Tibial artery (tissue), 4 donors: ENCODE data around the gene PDHB.

Experiments
- DNase-seq, 2 donors: peaks; one replicate each; pipeline ENCODE4 v3.0.0-alpha.2; 2019
- H3K27ac ChIP-seq, 2 donors: fragments of 200-600 bp; sonication (generic) in 1 of 2; 1 replicate in 1 of 2; 2 replicates in 1 of 2; pipeline ENCODE4 v1.5.1; 2018 to 2019; ENCODE audit warnings: mild to moderate bottlenecking in 1 of 2
- H3K27me3 ChIP-seq, 2 donors: fragments of 200-600 bp; sonication (generic) in 1 of 2; one replicate each; pipeline versions ENCODE4 v1.5.1 to v1.6.0; 2016 to 2019
- H3K36me3 ChIP-seq, 3 donors: fragments of 200-600 bp; sonication (generic) in 2 of 3; one replicate each; pipeline ENCODE4 v1.5.1; 2016 to 2019; ENCODE audit warnings: mild to moderate bottlenecking in 2 of 3
- H3K4me1 ChIP-seq, 4 donors: fragments of 200-600 bp; sonication (generic) in 2 of 4; 1 replicate in 3 of 4; 2 replicates in 1 of 4; pipeline ENCODE4 v1.5.1; 2016 to 2019
- H3K4me3 ChIP-seq, 2 donors: fragments of 200-600 bp; sonication (generic) in 1 of 2; 1 replicate in 1 of 2; 2 replicates in 1 of 2; pipeline ENCODE4 v1.5.1; 2018 to 2019; ENCODE audit warnings: mild to moderate bottlenecking in 2 of 2
- H3K9me3 ChIP-seq, 3 donors: fragments of 200-600 bp; sonication (generic) in 1 of 3; one replicate each; pipeline ENCODE4 v1.5.1; 2016 to 2019
- intact Hi-C: fragments of 100-400 bp; cut with DNase I; formaldehyde crosslinking; loops from one replicate; pipeline ENCODE4 v1.15.0; 2023; ENCODE audit warnings: low total_unique reads
- TF ChIP-seq, protein P1 (sequence below), 2 experiments: fragments of 200-600 bp in 1 of 2; fragments of 450-650 bp in 1 of 2; IDR thresholded peaks; one replicate each; pipeline ENCODE4 v1.5.1; 2017 to 2019; ENCODE audit warnings: antibody characterized with exemption in 2 of 2, mild to moderate bottlenecking in 1 of 2, moderate library complexity in 1 of 2

The PDHB gene

DNA sequence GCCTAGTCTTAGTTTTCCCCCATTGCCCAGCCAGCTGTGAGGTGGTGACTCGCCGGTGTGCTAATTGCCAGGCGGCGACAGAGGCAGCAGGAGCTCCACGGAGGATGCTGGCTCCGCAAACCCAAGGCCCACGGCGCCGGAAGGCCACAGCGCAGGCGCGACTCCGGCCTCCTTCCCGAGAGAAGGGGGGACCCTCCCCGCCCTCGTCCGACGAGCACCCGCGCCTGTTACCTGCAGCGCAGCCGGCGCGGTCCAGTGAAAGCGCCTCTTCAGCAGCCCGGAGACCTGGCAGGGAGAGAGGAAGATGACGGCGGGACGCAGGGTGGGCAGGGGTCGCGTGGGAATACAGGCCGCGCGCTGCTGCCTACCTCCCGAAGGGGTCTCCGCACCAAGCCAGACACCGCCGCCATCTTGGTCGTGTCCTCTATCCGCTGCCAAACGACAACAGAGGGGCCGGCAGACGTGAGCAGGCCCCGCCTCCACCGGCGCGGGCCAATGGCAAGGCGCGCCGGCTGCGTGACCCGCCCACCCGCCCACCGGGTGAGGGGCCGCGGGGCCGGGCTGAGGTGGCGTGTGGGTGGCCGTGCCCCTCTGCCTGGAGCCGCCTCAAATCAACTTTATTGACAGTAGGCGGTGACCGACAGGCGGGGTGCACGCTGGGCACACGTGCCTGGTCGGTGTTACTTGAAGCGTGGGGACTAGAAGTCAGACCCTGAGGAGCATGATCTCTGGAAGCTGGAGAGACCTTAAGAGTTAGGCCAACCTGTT, at the start of gene PDHB:
TSS of gene PDHB (minus strand) at position 433 of the 768 bp plus-strand sequence. CDS start at position 410, 23 bp downstream.
- DNase-seq: peak; percentile 90 to 94
- no peaks in the 10 kb centered on the region for H3K27me3 ChIP-seq
- peak within 1 kb of the TSS; percentile 81 to 87 for H3K4me3 ChIP-seq
- H3K27ac ChIP-seq: peak within 1 kb of the TSS; percentile 89 to 95
- intact Hi-C loops: no loop called here
- no peaks in the 10 kb centered on the region for H3K9me3 ChIP-seq
- peaks cover 0 to 46% (median 37%) of the 10 kb centered on the region in 4 donors for H3K4me1 ChIP-seq
- TF ChIP-seq, protein P1, sequence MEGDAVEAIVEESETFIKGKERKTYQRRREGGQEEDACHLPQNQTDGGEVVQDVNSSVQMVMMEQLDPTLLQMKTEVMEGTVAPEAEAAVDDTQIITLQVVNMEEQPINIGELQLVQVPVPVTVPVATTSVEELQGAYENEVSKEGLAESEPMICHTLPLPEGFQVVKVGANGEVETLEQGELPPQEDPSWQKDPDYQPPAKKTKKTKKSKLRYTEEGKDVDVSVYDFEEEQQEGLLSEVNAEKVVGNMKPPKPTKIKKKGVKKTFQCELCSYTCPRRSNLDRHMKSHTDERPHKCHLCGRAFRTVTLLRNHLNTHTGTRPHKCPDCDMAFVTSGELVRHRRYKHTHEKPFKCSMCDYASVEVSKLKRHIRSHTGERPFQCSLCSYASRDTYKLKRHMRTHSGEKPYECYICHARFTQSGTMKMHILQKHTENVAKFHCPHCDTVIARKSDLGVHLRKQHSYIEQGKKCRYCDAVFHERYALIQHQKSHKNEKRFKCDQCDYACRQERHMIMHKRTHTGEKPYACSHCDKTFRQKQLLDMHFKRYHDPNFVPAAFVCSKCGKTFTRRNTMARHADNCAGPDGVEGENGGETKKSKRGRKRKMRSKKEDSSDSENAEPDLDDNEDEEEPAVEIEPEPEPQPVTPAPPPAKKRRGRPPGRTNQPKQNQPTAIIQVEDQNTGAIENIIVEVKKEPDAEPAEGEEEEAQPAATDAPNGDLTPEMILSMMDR (IDR thresholded peaks at IDR 0.05): no peak
- peaks cover 32 to 34% (median 33%) of the 10 kb centered on the region in 3 donors for H3K36me3 ChIP-seq

DNA sequence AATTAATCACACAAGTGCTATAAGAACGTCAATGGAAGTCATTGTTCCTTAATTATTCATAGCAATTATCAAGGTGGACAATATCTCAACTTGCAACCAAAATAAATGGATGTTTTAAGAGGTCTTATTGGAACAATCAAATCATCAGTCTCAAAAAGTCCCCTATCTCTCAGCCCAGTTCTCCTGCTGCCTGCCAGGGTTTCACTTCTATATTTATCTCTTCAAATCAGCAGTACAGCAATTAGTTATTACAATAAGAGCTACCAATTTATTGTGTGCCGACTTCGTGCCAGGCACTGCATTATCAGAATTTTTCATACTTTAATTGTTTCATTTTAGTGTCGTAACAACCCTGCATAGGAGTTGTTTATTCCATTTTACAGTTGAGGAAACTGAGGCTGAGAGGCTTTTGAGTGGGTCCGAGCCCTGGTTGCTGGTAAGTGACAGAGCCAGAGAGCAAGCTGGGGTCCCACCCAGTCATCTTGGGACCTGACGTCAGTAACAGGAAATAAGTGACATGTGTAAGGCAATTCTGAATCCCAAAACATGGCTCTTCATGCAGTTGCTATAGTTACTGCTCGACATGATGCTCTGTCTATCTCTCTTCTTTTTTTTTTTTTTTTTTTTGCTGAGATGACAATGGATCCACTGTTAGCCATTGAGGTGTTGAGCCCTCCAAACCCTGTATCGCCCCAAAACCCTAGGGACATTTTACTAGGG, 49.4 kb upstream of the PDHB start:
- Histone ChIP-seq H3K36me3 (no peaks in the 10 kb centered on the region), H3K4me3 (no peak overlapping the region), H3K27ac (no peak overlapping the region), H3K27me3 (no peaks in the 10 kb centered on the region), H3K4me1 (peaks cover 0 to 6% (median 2%) of the 10 kb centered on the region in 4 donors), H3K9me3 (no peaks in the 10 kb centered on the region)
- no peak for DNase-seq
- TF ChIP-seq, protein P1 (IDR thresholded peaks at IDR 0.05): no peak
- intact Hi-C loops: no loop called here

DNA sequence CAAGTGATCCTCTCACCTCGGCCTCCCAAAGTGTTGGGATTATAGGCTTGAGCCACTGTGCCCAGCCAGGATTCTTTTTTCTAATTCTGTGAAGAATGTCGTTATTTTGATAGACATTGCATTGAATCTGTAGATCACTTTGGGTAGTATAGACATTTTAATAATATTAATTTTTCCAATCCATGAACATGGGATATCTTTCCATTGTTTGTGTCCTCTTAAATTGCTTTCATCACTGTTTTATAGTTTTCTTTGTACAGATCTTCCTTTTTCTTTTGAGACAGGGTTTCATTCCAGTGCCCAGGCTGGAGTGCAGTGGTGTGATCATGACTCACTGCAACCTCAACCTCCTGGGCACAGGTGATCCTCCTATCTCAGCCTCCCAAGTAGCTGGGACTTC, 46.7 kb upstream of the PDHB start:
- Histone ChIP-seq H3K9me3 (no peaks in the 10 kb centered on the region), H3K4me3 (no peak overlapping the region), H3K36me3 (no peaks in the 10 kb centered on the region), H3K27me3 (no peaks in the 10 kb centered on the region), H3K27ac (no peak overlapping the region), H3K4me1 (no peaks in the 10 kb centered on the region)
- TF ChIP-seq, protein P1 (IDR thresholded peaks at IDR 0.05): no peak
- no peak for DNase-seq
- intact Hi-C loops: no loop called here

DNA sequence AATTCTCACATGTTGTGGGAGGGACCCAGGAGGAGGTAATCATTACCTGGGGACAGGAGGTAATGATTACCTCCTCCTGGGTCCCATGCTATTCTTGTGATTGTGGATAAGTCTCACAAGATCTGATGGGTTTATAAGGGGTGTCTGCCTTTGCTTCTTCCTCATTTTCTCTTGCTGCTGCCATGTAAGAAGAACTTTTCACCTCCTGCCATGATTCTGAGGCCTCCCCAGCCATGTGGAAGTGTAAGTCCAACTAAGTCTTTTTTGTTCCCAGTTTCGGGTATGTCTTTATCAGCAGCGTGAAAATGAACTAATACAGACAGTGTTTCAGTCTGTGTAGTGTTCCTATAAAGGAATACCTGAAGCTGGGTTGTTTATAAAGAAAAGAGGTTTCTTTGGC, 45.1 kb upstream of the PDHB start:
- DNase-seq: no peak
- no peaks in the 10 kb centered on the region for H3K36me3 ChIP-seq
- no peaks in the 10 kb centered on the region for H3K9me3 ChIP-seq
- H3K4me1 ChIP-seq: no peaks in the 10 kb centered on the region
- no peak overlapping the region for H3K4me3 ChIP-seq
- intact Hi-C loops: no loop called here
- no peaks in the 10 kb centered on the region for H3K27me3 ChIP-seq
- no peak overlapping the region for H3K27ac ChIP-seq
- TF ChIP-seq, protein P1 (IDR thresholded peaks at IDR 0.05): no peak

DNA sequence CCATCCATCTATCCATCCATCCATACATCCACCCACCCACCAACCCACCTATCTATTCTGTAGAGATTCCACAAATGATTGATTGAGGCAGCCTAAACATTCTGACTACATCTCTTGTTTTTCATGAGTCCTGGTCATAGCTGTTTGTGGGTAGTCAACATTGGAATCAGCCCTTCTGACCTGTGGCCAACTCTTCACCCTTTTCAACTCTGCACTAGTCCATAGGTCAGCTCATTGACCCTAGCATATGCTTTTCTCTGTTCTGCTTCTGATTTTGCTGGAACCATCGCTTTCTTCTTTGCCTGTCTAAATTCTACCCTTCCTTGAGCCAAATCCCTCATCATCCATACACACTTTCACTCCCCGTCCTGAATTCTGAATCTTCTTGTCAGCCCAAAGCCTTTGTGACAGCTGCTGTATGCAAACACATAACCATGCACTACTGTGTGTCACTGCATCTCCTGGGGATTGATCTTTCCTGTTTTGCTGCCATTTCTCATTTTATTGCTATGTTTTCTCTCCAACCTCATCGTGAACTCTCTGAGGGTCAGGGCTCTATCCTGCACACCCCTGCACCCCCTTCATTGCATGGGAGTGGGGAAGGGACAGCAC, 41.4 kb upstream of the PDHB start:
- H3K4me1 ChIP-seq: no peaks in the 10 kb centered on the region
- no peak for DNase-seq
- no peaks in the 10 kb centered on the region for H3K9me3 ChIP-seq
- no peak overlapping the region for H3K27ac ChIP-seq
- H3K36me3 ChIP-seq: no peaks in the 10 kb centered on the region
- TF ChIP-seq, protein P1 (IDR thresholded peaks at IDR 0.05): no peak
- H3K27me3 ChIP-seq: no peaks in the 10 kb centered on the region
- intact Hi-C loops: no loop called here
- no peak overlapping the region for H3K4me3 ChIP-seq
